ENCODE data around the gene HBZ. TPM values are rescaled to one million over a fixed set of nuclear protein-coding genes. Genes with fewer than 3 reads are reported as not detected.
"Not testable (repeated sequence)": the region's sequence is repeated elsewhere in the genome, so short reads cannot be mapped to it uniquely, and the experiment has no call there.

Gene HBZ
- polyA plus RNA-seq, 4 donors = 1.4 to 2.5 (median 2.0) TPM

DNA sequence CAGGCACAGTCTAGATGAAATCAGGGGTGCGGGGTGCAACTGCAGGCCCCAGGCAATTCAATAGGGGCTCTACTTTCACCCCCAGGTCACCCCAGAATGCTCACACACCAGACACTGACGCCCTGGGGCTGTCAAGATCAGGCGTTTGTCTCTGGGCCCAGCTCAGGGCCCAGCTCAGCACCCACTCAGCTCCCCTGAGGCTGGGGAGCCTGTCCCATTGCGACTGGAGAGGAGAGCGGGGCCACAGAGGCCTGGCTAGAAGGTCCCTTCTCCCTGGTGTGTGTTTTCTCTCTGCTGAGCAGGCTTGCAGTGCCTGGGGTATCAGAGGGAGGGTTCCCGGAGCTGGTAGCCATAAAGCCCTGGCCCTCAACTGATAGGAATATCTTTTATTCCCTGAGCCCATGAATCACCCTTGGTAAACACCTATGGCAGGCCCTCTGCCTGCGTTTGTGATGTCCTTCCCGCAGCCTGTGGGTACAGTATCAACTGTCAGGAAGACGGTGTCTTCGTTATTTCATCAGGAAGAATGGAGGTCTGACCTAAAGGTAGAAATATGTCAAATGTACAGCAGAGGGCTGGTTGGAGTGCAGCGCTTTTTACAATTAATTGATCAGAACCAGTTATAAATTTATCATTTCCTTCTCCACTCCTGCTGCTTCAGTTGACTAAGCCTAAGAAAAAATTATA is 25.7 kb downstream of the HBZ start:
- DNase-seq (ENCODE audit: low read depth in 4 of 4, low spot score in 2 of 4) = no peak

GRCh38 chr16:178668-179015 is 26.2 kb downstream of the HBZ start:
- DNase-seq (ENCODE audit: low read depth in 4 of 4, low spot score in 2 of 4) = no peak

- DNase-seq (ENCODE audit: low read depth in 4 of 4, low spot score in 2 of 4) = no peak
Observed at GRCh38 chr16:179211-180092, 27.0 kb downstream of the HBZ start.

GRCh38 chr16:180101-180675 is 27.7 kb downstream of the HBZ start, which contains the start of gene HBQ1:
Gene HBQ1, plus strand, starts transcription at chr16:180459. Its CDS starts 28 bp downstream, at chr16:180487.
- no peak for DNase-seq (ENCODE audit: low read depth in 4 of 4, low spot score in 2 of 4)

DNA sequence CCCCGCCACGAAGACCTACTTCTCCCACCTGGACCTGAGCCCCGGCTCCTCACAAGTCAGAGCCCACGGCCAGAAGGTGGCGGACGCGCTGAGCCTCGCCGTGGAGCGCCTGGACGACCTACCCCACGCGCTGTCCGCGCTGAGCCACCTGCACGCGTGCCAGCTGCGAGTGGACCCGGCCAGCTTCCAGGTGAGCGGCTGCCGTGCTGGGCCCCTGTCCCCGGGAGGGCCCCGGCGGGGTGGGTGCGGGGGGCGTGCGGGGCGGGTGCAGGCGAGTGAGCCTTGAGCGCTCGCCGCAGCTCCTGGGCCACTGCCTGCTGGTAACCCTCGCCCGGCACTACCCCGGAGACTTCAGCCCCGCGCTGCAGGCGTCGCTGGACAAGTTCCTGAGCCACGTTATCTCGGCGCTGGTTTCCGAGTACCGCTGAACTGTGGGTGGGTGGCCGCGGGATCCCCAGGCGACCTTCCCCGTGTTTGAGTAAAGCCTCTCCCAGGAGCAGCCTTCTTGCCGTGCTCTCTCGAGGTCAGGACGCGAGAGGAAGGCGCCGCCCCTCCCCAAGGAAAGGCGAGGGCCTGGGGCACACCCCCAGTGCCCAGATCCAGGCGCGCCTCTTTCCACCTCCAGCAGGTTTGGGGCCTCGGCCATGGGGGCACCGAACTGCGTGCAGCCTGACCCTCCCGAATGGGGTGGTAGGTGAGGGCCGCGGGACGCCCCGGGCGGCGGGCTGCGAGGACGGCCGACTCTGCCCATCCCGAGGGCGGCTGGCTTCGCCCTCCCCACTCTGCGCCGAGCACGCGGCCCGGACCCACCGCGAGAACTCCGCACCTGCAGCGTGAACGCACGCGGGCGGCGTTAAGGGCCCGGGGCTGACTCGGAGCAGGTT is 28.5 kb downstream of the HBZ start:
- no peak for DNase-seq (ENCODE audit: low read depth in 4 of 4, low spot score in 2 of 4)

- peak in 1 of 4 donors; percentile 40 for DNase-seq (ENCODE audit: low read depth in 4 of 4, low spot score in 2 of 4)
Observed at GRCh38 chr16:181565-182021, 29.1 kb downstream of the HBZ start.

DNA sequence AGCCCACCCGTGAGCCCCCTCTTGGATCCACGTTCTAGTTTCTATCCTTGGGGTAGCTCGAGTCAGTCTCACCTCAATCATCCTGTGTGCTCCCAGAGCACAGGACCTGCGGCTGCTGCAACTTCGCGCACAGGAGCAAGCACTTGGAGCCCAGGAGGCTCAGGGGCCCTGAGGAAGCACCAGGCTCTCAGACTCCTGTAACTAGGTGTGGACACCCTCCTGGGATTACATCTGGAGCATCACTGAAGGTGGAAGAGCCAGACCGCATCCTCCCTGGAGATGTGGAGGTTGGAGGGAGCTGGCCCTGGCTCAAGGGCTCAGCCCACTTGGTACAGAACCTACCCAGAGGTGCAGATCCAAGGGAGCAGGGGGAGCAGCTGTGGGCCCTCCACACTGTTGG is 30.6 kb downstream of the HBZ start:
- no peak for DNase-seq (ENCODE audit: low read depth in 4 of 4, low spot score in 2 of 4)

DNA sequence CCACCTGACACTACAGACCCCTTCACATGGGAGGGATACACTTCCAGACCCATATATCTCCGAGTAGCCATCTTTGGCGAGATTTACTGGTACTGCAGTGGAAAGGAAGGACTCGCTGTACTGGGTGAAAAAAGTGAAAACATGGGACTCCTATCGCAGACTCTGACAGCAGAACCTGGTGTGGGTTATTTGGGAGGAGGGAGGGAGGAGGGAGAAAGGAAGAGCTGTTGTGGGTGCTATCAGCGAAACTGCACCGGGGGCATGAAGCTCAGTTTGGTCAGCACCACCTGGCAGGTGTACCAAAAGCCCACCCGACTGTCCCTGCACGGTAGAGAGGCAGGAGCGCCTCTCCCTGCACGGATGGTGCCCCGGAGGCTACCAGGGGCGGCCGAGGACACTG is 32.8 kb downstream of the HBZ start:
- DNase-seq (ENCODE audit: low read depth in 4 of 4, low spot score in 2 of 4) = no peak

DNA sequence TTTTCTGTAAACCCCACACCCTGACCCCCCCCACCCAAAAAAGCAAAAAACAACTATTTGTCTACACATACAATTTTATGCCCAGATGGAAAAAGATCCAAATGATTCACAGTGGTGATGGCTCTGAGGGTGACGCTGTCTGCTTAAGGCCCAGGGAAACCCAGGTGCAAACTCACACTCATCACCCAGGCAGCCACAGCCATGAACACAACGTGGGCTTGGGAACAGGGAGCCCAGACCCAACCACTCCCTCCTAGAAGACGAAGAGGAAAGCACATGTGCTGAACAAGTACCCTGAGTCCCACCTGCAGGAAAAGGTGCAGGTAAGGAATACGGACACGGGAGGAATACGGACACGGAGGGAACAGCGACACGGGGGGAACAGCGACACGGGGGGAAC is 33.2 kb downstream of the HBZ start:
- no peak for DNase-seq (ENCODE audit: low read depth in 4 of 4, low spot score in 2 of 4)

DNA sequence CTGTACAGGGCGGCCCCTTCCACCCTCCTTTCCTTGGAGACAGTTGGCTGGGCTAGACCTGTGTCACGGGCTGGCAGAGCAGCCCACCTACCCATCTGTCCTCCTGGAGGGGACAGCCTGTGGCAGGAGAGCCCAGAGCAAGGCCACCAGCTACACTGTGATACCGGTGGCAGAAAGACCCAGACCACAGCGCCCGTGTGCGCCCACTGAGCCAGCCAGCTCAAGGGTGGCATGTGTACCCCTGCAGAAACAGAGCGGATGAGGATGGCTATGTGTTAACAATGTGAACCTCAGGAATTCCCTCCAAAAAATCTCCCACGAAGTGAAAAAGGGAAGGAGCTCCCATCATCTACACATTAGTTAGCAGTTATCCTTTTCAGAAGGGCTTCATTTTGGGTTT is 34.9 kb downstream of the HBZ start:
- DNase-seq (ENCODE audit: low read depth in 4 of 4, low spot score in 2 of 4) = no peak

DNA sequence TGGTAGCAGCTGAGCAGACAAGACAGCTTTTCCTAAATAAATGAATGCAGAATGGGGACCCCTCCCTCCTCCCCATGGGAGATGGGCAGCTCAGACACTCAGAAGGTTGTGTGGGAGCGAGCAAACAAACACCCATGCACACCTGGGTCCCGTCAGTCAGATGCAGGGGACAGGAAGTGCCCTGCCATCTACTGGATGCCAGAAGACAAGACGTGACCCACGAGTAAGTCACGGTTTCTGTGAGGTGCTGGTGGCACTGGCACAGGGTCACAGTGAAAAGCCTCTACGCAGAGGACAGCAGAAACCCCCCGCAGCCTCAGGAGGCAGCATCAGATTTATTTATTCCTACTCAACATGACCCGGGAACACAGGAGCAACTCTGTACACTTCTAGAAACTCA is 36.2 kb downstream of the HBZ start:
- DNase-seq (ENCODE audit: low read depth in 4 of 4, low spot score in 2 of 4) = no peak

DNA sequence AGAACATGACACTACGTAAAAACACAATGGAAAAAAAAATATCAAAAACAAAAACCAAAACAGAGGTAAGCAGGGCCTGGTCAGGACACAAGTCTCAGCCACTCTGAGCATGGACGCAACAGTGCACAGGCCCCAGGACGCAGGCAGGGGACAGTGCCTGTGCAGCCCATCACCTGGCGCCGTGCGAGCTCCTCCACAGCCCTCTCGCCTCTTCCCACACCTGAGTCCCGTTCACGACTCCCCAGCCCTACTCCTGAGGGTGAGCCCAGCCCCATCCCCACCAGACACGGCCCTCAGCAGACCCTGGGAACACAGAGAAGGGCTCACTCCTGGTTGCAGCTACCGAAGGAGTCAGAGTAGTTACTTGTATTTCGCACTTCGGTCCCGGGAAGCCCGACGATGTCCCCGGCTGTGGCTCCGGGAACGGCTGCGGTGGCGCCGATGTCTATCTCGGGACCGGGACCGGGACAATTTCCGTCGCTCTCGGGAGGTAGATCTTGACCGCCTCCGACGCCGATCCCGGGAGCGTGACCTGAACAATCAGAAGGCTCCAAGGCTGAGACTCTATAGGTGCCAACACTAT is 37.3 kb downstream of the HBZ start:
- no peak for DNase-seq (ENCODE audit: low read depth in 4 of 4, low spot score in 2 of 4)

DNA sequence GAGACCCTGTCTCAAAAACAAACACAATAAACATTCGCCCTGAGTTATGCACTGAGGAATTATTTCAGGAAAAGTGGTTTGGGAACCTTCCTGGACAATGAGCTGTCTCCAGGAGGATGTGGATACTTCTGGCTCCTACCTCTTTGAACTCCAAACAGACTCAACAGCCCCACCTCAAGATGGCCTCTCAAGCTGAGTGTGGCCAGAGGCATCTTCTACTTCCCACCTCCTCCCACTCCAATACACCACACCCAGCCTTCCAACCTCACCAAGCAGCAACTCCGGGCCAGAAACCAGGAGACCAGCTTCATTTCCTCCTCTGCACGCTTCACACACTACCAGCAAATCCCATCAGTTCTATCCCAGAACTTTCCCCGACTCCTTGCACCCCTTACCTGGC is 39.4 kb downstream of the HBZ start:
- DNase-seq (ENCODE audit: low read depth in 4 of 4, low spot score in 2 of 4) = no peak

GRCh38 chr16:192686-193085 is 40.2 kb downstream of the HBZ start:
- no peak for DNase-seq (ENCODE audit: low read depth in 4 of 4, low spot score in 2 of 4)

DNA sequence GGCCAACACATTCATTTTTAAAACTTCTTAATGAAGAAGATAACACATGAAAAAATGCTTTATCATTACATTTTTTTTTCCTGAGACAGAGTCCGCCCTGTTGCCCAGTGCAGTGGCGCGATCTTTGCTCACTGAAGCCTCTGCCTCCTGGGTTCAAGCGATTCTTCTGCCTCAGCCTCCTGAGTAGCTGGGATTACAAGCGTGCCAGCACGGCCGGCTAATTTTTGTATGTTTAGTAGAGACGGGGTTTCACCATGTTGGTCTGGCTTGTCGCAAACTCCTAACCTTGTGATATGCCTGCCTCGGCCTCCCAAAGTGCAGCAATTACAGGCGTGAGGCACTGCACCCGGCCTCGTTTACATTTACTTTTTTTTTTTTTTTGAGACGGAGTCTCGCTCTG is 41.0 kb downstream of the HBZ start:
- no peak for DNase-seq (ENCODE audit: low read depth in 4 of 4, low spot score in 2 of 4)

DNA sequence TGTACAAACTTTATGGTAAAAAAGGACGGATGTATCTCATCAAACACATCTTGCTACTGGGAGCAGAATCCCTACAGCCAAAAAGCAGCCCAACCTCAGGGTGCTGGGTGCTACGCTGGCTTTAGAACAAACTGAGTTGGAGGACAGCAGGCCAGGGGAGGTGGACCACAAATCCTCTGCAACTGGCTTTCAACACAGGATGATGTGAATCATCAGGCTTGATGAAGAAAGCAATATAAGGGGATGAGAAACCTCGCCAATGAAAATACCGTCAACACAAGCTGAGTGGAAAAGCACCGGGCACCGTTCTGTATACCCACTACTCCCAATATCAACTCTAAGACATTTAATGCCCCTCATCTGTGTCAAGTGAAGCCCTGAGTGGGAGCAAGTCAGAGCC is 42.1 kb downstream of the HBZ start:
- no peak for DNase-seq (ENCODE audit: low read depth in 4 of 4, low spot score in 2 of 4)

GRCh38 chr16:200388-200787 is 47.9 kb downstream of the HBZ start:
- DNase-seq (ENCODE audit: low read depth in 4 of 4, low spot score in 2 of 4) = no peak

DNA sequence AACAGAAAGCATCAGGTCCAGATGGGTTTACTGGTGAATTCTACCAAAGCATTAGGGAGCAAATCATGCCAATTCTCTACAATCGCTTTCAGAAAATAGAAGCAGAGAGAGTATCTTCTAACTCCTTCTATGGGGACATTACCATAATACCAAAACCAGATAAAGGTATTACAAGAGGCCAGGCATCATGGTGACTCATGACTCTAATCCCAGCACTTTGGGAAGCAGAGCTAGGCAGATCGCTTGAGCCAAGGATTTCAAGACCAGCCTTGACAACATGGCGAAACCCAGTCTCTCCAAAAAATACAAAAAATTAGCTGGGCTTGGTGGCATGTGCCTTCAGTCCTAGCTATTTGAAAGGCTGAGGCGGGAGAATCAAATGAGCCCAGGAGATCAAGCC is 50.8 kb downstream of the HBZ start:
- no peak for DNase-seq (ENCODE audit: low read depth in 4 of 4, low spot score in 2 of 4)

DNA sequence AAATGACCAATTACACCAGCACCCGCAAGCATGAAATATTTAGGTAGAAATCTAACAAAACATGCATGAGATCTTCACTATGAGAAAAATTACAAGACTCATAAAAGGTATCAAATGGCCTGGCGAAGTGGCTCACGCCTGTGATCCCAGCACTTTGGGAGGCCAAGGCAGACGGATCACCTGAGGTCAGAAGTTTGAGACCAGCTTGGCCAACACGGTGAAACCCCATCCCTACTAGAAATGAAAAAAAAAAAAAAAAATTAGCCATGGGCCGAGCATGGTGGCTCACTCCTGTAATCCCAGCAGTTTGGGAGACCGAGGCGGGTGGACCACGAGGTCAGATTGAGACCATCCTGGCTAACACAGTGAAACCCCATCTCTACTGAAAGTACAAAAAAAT is 51.6 kb downstream of the HBZ start:
- DNase-seq (ENCODE audit: low read depth in 4 of 4, low spot score in 2 of 4) = not testable (repeated sequence)

Measured in left renal cortex interstitium (tissue), 4 donors.